ENCODE measurements around the gene VWCE.

Gene VWCE

DNA sequence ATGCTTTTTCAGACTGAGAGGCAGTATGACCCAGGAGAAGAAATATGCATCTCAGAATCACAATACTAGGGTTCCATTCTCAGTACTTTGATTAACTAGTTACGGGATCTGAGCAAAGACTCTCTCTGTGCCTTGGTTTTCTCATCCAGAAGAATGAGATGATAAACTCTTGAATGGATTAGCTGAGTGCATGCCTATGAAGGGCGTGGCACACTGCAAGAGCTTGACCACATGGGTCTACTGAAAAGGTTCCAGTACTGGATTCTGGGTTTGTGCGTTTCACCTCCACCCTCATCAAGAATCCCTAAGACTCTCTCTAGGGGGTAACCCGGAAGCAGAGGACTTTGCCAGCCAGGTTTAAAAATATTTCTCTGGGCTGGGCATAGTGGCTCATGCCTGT lies 28.5 kb downstream of the VWCE start:
- Histone ChIP-seq H3K4me3 (replicated peaks; ENCODE audit: insufficient read depth, low read length) (no peak overlapping the region), H3K27me3 (ENCODE audit: insufficient read depth, poor library complexity, severe bottlenecking) (no peaks in the 10 kb centered on the region), H3K27ac (replicated peaks) (no peak overlapping the region)
- DNase-seq (ENCODE audit: low read depth in 1 of 2, low spot score in 1 of 2): no peak
- no peak for TF ChIP-seq GABPA (IDR thresholded peaks at IDR 0.05; ENCODE audit: low read depth)
- no peak for TF ChIP-seq POLR2AphosphoS5 (IDR thresholded peaks at IDR 0.05; ENCODE audit: low read depth)
- TF ChIP-seq, protein P1, sequence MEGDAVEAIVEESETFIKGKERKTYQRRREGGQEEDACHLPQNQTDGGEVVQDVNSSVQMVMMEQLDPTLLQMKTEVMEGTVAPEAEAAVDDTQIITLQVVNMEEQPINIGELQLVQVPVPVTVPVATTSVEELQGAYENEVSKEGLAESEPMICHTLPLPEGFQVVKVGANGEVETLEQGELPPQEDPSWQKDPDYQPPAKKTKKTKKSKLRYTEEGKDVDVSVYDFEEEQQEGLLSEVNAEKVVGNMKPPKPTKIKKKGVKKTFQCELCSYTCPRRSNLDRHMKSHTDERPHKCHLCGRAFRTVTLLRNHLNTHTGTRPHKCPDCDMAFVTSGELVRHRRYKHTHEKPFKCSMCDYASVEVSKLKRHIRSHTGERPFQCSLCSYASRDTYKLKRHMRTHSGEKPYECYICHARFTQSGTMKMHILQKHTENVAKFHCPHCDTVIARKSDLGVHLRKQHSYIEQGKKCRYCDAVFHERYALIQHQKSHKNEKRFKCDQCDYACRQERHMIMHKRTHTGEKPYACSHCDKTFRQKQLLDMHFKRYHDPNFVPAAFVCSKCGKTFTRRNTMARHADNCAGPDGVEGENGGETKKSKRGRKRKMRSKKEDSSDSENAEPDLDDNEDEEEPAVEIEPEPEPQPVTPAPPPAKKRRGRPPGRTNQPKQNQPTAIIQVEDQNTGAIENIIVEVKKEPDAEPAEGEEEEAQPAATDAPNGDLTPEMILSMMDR (IDR thresholded peaks at IDR 0.05; ENCODE audit: insufficient read depth, low read length): no peak
- no peak for TF ChIP-seq SPI1 (IDR thresholded peaks at IDR 0.05; ENCODE audit: borderline replicate concordance, low read depth)
- TF ChIP-seq, protein P2, sequence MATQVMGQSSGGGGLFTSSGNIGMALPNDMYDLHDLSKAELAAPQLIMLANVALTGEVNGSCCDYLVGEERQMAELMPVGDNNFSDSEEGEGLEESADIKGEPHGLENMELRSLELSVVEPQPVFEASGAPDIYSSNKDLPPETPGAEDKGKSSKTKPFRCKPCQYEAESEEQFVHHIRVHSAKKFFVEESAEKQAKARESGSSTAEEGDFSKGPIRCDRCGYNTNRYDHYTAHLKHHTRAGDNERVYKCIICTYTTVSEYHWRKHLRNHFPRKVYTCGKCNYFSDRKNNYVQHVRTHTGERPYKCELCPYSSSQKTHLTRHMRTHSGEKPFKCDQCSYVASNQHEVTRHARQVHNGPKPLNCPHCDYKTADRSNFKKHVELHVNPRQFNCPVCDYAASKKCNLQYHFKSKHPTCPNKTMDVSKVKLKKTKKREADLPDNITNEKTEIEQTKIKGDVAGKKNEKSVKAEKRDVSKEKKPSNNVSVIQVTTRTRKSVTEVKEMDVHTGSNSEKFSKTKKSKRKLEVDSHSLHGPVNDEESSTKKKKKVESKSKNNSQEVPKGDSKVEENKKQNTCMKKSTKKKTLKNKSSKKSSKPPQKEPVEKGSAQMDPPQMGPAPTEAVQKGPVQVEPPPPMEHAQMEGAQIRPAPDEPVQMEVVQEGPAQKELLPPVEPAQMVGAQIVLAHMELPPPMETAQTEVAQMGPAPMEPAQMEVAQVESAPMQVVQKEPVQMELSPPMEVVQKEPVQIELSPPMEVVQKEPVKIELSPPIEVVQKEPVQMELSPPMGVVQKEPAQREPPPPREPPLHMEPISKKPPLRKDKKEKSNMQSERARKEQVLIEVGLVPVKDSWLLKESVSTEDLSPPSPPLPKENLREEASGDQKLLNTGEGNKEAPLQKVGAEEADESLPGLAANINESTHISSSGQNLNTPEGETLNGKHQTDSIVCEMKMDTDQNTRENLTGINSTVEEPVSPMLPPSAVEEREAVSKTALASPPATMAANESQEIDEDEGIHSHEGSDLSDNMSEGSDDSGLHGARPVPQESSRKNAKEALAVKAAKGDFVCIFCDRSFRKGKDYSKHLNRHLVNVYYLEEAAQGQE (IDR thresholded peaks at IDR 0.05; ENCODE audit: insufficient replicate concordance, low read depth): no peak

DNA sequence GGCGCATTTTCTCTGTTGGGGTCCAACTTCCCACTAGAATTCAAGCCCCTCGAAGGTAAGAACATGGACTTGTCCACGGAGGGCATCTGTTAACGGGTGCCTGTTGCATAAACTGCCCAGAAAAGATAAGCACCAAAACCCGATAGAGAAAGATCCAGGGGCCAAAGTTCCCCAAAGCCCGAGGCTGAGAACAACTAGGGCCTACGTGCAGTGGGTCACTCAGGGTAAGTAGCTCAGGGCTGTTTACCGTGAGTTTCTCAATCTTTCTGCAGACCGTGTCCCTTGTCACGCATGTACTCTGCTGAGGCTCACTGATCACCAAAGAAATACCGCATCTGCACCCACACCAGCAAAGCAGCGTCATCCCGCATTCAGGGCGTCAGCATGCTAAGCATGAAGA lies 29.8 kb downstream of the VWCE start:
- no peaks in the 10 kb centered on the region for H3K27me3 ChIP-seq (ENCODE audit: insufficient read depth, poor library complexity, severe bottlenecking)
- TF ChIP-seq, protein P2 (IDR thresholded peaks at IDR 0.05; ENCODE audit: insufficient replicate concordance, low read depth): no peak
- TF ChIP-seq GABPA (IDR thresholded peaks at IDR 0.05; ENCODE audit: low read depth): no peak
- TF ChIP-seq, protein P1 (IDR thresholded peaks at IDR 0.05; ENCODE audit: insufficient read depth, low read length): no peak
- TF ChIP-seq SPI1 (IDR thresholded peaks at IDR 0.05; ENCODE audit: borderline replicate concordance, low read depth): no peak
- no peak for TF ChIP-seq POLR2AphosphoS5 (IDR thresholded peaks at IDR 0.05; ENCODE audit: low read depth)
- H3K27ac ChIP-seq (replicated peaks): no peak overlapping the region
- no peak for DNase-seq (ENCODE audit: low read depth in 1 of 2, low spot score in 1 of 2)
- H3K4me3 ChIP-seq (replicated peaks; ENCODE audit: insufficient read depth, low read length): no peak overlapping the region

DNA sequence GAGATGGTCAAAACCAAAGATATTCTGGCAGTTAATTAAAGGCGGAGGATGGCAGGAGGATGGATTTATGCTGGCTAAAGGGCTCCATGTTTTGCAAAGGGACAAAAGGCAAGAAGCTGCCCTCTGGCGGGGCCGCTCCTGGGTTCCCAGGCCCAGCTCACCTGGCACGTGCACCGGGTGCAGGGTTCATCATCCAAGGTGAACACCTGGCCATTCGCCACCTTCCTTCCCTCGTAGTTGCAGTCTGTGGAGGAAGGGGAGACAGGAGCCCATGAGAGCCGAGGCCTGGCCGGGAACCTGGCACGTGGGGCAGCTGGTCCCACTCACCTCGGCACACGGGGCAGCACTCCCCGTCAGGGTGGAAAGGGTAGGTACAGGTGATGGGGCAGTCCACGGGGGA lies 30.3 kb downstream of the VWCE start:
- Histone ChIP-seq H3K27ac (replicated peaks) (no peak overlapping the region), H3K4me3 (replicated peaks; ENCODE audit: insufficient read depth, low read length) (no peak overlapping the region), H3K27me3 (ENCODE audit: insufficient read depth, poor library complexity, severe bottlenecking) (no peaks in the 10 kb centered on the region)
- DNase-seq (ENCODE audit: low read depth in 1 of 2, low spot score in 1 of 2): no peak
- no peak for TF ChIP-seq SPI1 (IDR thresholded peaks at IDR 0.05; ENCODE audit: borderline replicate concordance, low read depth)
- no peak for TF ChIP-seq GABPA (IDR thresholded peaks at IDR 0.05; ENCODE audit: low read depth)
- no peak for TF ChIP-seq POLR2AphosphoS5 (IDR thresholded peaks at IDR 0.05; ENCODE audit: low read depth)
- TF ChIP-seq, protein P2 (IDR thresholded peaks at IDR 0.05; ENCODE audit: insufficient replicate concordance, low read depth): no peak
- TF ChIP-seq, protein P1 (IDR thresholded peaks at IDR 0.05; ENCODE audit: insufficient read depth, low read length): no peak

Data from HL-60 (cell line).